ENCODE data around the gene HP.

GRCh38 chr16:72060405-72060804 is 6.1 kb downstream of the HP start:
- TF ChIP-seq GABPB1 (CRISPR knock-in tag; IDR thresholded peaks at IDR 0.05) (no peak), ZNF883 (CRISPR knock-in tag; IDR thresholded peaks at IDR 0.05; ENCODE audit: not compliant biosample characterization) (no peak), CTCF (CRISPR knock-in tag; IDR thresholded peaks at IDR 0.05) (no peak), POLR2A (IDR thresholded peaks at IDR 0.05; ENCODE audit: insufficient read depth in 1 of 2, low read depth in 2 of 2, low read length in 2 of 2) (no peak), ZBTB49 (CRISPR knock-in tag; IDR thresholded peaks at IDR 0.05; ENCODE audit: borderline replicate concordance) (no peak), JUN (CRISPR knock-in tag; IDR thresholded peaks at IDR 0.05) (no peak), FOXK2 (IDR thresholded peaks at IDR 0.05) (no peak), MEIS1 (CRISPR knock-in tag; IDR thresholded peaks at IDR 0.05; ENCODE audit: borderline replicate concordance) (no peak), SUZ12 (IDR thresholded peaks at IDR 0.05; ENCODE audit: low read depth, low read length) (no peak), DNMT1 (CRISPR knock-in tag; IDR thresholded peaks at IDR 0.05) (no peak), ZNF75D (CRISPR knock-in tag; IDR thresholded peaks at IDR 0.05; ENCODE audit: borderline replicate concordance) (no peak), ZNF451 (CRISPR knock-in tag; IDR thresholded peaks at IDR 0.05) (no peak), ZNF512 (CRISPR knock-in tag; IDR thresholded peaks at IDR 0.05) (no peak)

All from HepG2 (cell line).